SK-N-SH treated with all-trans-retinoic acid at 6 μM for 48 hours (cell line): ENCODE measurements around the gene FUOM.

ENCODE experiments used
- CSDC2 ChIP-seq: fragments of 250-450 bp; sonication (Bioruptor Pico); IDR thresholded peaks from 2 replicates; pipeline ENCODE4 v1.5.0; 2020; ENCODE audit warnings: mild to moderate bottlenecking, moderate library complexity
- GLIS3 ChIP-seq: fragments of 250-450 bp; sonication (Bioruptor Pico); IDR thresholded peaks from 2 replicates; pipeline ENCODE4 v1.5.0; 2020; ENCODE audit warnings: mild to moderate bottlenecking, moderate library complexity
- ZC3H10 ChIP-seq: fragments of 250-450 bp; sonication (Bioruptor Pico); IDR thresholded peaks from 2 replicates; pipeline ENCODE4 v1.5.1; 2021; ENCODE audit warnings: mild to moderate bottlenecking, moderate library complexity
- ZNF565 ChIP-seq: fragments of 450-650 bp; formaldehyde crosslinking; conservative IDR thresholded peaks from 2 replicates; pipeline ENCODE4 v1.5.0; 2020; ENCODE audit warnings: low read depth, mild to moderate bottlenecking, moderate library complexity
- TF ChIP-seq, protein P1 (sequence below): fragments of 250-450 bp; sonication (Bioruptor Pico); IDR thresholded peaks from 2 replicates; pipeline ENCODE4 v1.5.1; 2021; ENCODE audit warnings: mild to moderate bottlenecking, moderate library complexity

- TF ChIP-seq CSDC2 (CRISPR knock-in tag) (no peak), ZC3H10 (CRISPR knock-in tag) (no peak), GLIS3 (CRISPR knock-in tag) (no peak), ZNF565 (CRISPR knock-in tag) (no peak)
- TF ChIP-seq, protein P1, sequence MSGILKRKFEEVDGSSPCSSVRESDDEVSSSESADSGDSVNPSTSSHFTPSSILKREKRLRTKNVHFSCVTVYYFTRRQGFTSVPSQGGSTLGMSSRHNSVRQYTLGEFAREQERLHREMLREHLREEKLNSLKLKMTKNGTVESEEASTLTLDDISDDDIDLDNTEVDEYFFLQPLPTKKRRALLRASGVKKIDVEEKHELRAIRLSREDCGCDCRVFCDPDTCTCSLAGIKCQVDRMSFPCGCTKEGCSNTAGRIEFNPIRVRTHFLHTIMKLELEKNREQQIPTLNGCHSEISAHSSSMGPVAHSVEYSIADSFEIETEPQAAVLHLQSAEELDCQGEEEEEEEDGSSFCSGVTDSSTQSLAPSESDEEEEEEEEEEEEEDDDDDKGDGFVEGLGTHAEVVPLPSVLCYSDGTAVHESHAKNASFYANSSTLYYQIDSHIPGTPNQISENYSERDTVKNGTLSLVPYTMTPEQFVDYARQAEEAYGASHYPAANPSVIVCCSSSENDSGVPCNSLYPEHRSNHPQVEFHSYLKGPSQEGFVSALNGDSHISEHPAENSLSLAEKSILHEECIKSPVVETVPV (CRISPR knock-in tag) = no peak
Observed at GRCh38 chr10:133328358-133329343, 29.2 kb downstream of the FUOM start.
